Measurements from ENCODE around the gene LRRC27.

DNA sequence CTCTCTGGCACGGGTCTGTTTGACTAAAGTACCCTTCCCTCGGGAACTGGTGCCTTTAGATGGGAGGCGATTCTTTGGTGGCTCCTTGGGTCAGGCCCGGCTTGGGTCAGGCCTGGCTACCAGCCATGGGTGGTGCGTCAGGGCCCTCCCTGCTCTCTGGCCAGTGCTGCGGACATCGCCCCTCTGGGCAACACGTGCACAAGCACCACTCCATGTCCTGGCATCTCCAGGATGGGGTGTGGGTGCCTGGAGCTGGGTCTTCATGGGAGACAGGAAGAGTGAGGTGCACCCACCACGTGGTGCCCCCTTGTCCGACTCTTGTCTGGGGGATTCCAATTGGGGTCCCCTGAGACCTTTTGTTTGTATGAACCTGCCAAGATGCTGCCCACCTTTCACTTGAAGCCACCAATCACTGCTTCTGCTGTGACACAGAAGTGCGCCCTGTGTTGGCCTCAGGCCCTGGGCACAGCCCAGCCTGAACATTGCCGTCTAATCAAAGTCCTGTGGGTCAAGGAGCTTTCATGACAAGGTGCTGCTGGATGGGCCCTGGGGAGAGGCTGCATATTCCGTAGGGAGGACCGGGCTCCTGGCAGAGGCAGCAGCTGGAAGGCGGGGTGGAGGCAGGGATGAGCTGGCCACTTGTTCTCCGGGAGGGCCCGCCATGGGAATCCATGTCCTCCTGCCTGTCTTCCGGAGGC lies 53.9 kb downstream of the LRRC27 start:
- TF ChIP-seq, protein P1, sequence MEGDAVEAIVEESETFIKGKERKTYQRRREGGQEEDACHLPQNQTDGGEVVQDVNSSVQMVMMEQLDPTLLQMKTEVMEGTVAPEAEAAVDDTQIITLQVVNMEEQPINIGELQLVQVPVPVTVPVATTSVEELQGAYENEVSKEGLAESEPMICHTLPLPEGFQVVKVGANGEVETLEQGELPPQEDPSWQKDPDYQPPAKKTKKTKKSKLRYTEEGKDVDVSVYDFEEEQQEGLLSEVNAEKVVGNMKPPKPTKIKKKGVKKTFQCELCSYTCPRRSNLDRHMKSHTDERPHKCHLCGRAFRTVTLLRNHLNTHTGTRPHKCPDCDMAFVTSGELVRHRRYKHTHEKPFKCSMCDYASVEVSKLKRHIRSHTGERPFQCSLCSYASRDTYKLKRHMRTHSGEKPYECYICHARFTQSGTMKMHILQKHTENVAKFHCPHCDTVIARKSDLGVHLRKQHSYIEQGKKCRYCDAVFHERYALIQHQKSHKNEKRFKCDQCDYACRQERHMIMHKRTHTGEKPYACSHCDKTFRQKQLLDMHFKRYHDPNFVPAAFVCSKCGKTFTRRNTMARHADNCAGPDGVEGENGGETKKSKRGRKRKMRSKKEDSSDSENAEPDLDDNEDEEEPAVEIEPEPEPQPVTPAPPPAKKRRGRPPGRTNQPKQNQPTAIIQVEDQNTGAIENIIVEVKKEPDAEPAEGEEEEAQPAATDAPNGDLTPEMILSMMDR (IDR thresholded peaks at IDR 0.05; ENCODE audit: insufficient read depth, low read length) = no peak
- no peak for TF ChIP-seq POLR2AphosphoS5 (IDR thresholded peaks at IDR 0.05; ENCODE audit: low read depth)
- TF ChIP-seq, protein P2, sequence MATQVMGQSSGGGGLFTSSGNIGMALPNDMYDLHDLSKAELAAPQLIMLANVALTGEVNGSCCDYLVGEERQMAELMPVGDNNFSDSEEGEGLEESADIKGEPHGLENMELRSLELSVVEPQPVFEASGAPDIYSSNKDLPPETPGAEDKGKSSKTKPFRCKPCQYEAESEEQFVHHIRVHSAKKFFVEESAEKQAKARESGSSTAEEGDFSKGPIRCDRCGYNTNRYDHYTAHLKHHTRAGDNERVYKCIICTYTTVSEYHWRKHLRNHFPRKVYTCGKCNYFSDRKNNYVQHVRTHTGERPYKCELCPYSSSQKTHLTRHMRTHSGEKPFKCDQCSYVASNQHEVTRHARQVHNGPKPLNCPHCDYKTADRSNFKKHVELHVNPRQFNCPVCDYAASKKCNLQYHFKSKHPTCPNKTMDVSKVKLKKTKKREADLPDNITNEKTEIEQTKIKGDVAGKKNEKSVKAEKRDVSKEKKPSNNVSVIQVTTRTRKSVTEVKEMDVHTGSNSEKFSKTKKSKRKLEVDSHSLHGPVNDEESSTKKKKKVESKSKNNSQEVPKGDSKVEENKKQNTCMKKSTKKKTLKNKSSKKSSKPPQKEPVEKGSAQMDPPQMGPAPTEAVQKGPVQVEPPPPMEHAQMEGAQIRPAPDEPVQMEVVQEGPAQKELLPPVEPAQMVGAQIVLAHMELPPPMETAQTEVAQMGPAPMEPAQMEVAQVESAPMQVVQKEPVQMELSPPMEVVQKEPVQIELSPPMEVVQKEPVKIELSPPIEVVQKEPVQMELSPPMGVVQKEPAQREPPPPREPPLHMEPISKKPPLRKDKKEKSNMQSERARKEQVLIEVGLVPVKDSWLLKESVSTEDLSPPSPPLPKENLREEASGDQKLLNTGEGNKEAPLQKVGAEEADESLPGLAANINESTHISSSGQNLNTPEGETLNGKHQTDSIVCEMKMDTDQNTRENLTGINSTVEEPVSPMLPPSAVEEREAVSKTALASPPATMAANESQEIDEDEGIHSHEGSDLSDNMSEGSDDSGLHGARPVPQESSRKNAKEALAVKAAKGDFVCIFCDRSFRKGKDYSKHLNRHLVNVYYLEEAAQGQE (IDR thresholded peaks at IDR 0.05; ENCODE audit: insufficient replicate concordance, low read depth) = no peak

All from HL-60 (cell line).